MCF 10A (cell line): Measurements from ENCODE around the gene PADI4. TPM values are rescaled to one million over a fixed set of nuclear protein-coding genes. Genes with fewer than 3 reads are reported as not detected.

Experiments used
- BruUV-seq: library from RNA; stranded (reverse); fragments of 400-500 nt; replicated peaks from 2 replicates; lab custom pipeline; 2021; lab: Mats Ljungman, UMichigan
- CTCF ChIA-PET: fragments of 300-600 bp; sonication (Branson Sonifier 250); formaldehyde crosslinking; extraction: SDS; loops from one replicate; lab custom pipeline; 2021; ENCODE audit warnings: antibody characterized with exemption, inconsistent platforms; lab: Yijun Ruan, JAX
- POLR2A ChIA-PET: fragments of 300-600, 350-650 bp; sonication (Branson Sonifier 250); formaldehyde crosslinking; extraction: SDS; loops from one replicate; lab custom pipeline; 2020; ENCODE audit warnings: antibody characterized with exemption, inconsistent platforms; lab: Yijun Ruan, JAX
- DNase-seq: peaks from one replicate; pipeline ENCODE4 v3.0.0-alpha.2; 2018; ENCODE audit not compliant: unreplicated experiment
- H3K27ac Mint-ChIP-seq: one replicate; pipeline ENCODE4 v1.8.0; 2022; ENCODE audit warnings: mild to moderate bottlenecking, low read depth, mixed read lengths; ENCODE audit not compliant: unreplicated experiment
- H3K27me3 Mint-ChIP-seq: one replicate; pipeline ENCODE4 v1.8.0; 2022; ENCODE audit warnings: mixed read lengths; ENCODE audit not compliant: insufficient read depth, unreplicated experiment
- H3K36me3 Mint-ChIP-seq: one replicate; pipeline ENCODE4 v1.8.0; 2022; ENCODE audit warnings: mild to moderate bottlenecking, moderate library complexity, mixed read lengths; ENCODE audit not compliant: insufficient read depth, unreplicated experiment
- H3K4me1 Mint-ChIP-seq: one replicate; pipeline ENCODE4 v1.8.0; 2022; ENCODE audit warnings: mixed read lengths; ENCODE audit not compliant: insufficient read depth, unreplicated experiment
- H3K4me3 Mint-ChIP-seq: one replicate; pipeline ENCODE4 v1.8.0; 2022; ENCODE audit warnings: mild to moderate bottlenecking, moderate library complexity, mixed read lengths; ENCODE audit not compliant: unreplicated experiment
- H3K9me3 Mint-ChIP-seq: one replicate; pipeline ENCODE4 v1.8.0; 2022; ENCODE audit warnings: mixed read lengths; ENCODE audit not compliant: unreplicated experiment
- CTCF ChIP-seq: fragments of 200-600 bp; IDR thresholded peaks from one replicate; pipeline ENCODE4 v1.8.0; 2022; ENCODE audit warnings: antibody characterized with exemption, mild to moderate bottlenecking; ENCODE audit not compliant: unreplicated experiment
- intact Hi-C: fragments of 100-400 bp; cut with micrococcal nuclease; formaldehyde crosslinking; loops from 2 replicates; pipeline ENCODE4 v1.14.1; 2022
- total RNA-seq: library from RNA; stranded (reverse); gene quantifications from 2 replicates; pipeline ENCODE4 v1.2.3, GENCODE V29; 2022

PADI4 gene
- total RNA-seq, 1 experiment from 2014 or later: 0.51 TPM

GRCh38 chr1:17305576-17306095, 2.4 kb upstream of the PADI4 start:
- intact Hi-C loops: no loop called here
- POLR2A ChIA-PET: interaction anchor here (0.6 to 0.9 kb wide), 3 partner anchors 9 to 155 kb away, joined by 3 read pairs; no protein-coding TSS in a partner anchor
- H3K9me3 Mint-ChIP-seq: peaks cover 8% of the 10 kb centered on the region
- BruUV-seq: no TSS peak
- DNase-seq: no peak
- H3K4me3 Mint-ChIP-seq: no peak overlapping the region
- no peak for TF ChIP-seq CTCF
- peaks cover 50% of the 10 kb centered on the region for H3K4me1 Mint-ChIP-seq
- no peaks in the 10 kb centered on the region for H3K27me3 Mint-ChIP-seq
- H3K36me3 Mint-ChIP-seq: no peaks in the 10 kb centered on the region
- H3K27ac Mint-ChIP-seq: peak overlapping the region; percentile 14
- CTCF ChIA-PET: interaction anchor here (0.6 kb wide), 1 partner anchor 12 kb away, joined by 3 read pairs; no protein-coding TSS in a partner anchor

- BruUV-seq: no TSS peak
- ChIA-PET CTCF (interaction anchor here (0.9 kb wide), 1 partner anchor 32 kb away, joined by 3 read pairs; no protein-coding TSS in a partner anchor), POLR2A (no interaction called here)
- H3K27me3 Mint-ChIP-seq: no peaks in the 10 kb centered on the region
- intact Hi-C loops: no loop called here
- no peaks in the 10 kb centered on the region for H3K36me3 Mint-ChIP-seq
- peaks cover 8% of the 10 kb centered on the region for H3K9me3 Mint-ChIP-seq
- H3K27ac Mint-ChIP-seq: peak overlapping the region; percentile 14
- TF ChIP-seq CTCF: no peak
- DNase-seq: no peak
- peaks cover 50% of the 10 kb centered on the region for H3K4me1 Mint-ChIP-seq
- H3K4me3 Mint-ChIP-seq: no peak overlapping the region
Measured at GRCh38 chr1:17306407-17306806, 1.6 kb upstream of the PADI4 start.

GRCh38 chr1:17306921-17307320, 1.1 kb upstream of the PADI4 start:
- CTCF ChIA-PET: interaction anchor here (0.9 to 1.1 kb wide), 2 partner anchors 32 to 181 kb away, joined by 3 to 5 read pairs; no protein-coding TSS in a partner anchor
- peaks cover 5% of the 10 kb centered on the region for H3K9me3 Mint-ChIP-seq
- H3K4me1 Mint-ChIP-seq: peaks cover 50% of the 10 kb centered on the region
- POLR2A ChIA-PET: interaction anchor here (0.9 kb wide), 1 partner anchor 9 kb away, joined by 4 read pairs; no protein-coding TSS in a partner anchor
- intact Hi-C loops: no loop called here
- H3K27ac Mint-ChIP-seq: no peak overlapping the region
- H3K36me3 Mint-ChIP-seq: no peaks in the 10 kb centered on the region
- H3K4me3 Mint-ChIP-seq: no peak overlapping the region
- no peak for TF ChIP-seq CTCF
- no peaks in the 10 kb centered on the region for H3K27me3 Mint-ChIP-seq
- no TSS peak for BruUV-seq
- DNase-seq: no peak

GRCh38 chr1:17307329-17307728, 668 bp upstream of the PADI4 start:
- Mint-ChIP-seq H3K4me1 (peaks cover 51% of the 10 kb centered on the region), H3K36me3 (no peaks in the 10 kb centered on the region), H3K9me3 (peaks cover under 1% of the 10 kb centered on the region), H3K4me3 (no peak overlapping the region), H3K27ac (no peak overlapping the region), H3K27me3 (no peaks in the 10 kb centered on the region)
- intact Hi-C loops: no loop called here
- POLR2A ChIA-PET: interaction anchor here (0.9 kb wide), 1 partner anchor 9 kb away, joined by 4 read pairs; no protein-coding TSS in a partner anchor
- TF ChIP-seq CTCF: no peak
- BruUV-seq: no TSS peak
- no peak for DNase-seq
- CTCF ChIA-PET: interaction anchor here (0.7 to 1.1 kb wide), 3 partner anchors 31 to 199 kb away, joined by 3 to 5 read pairs (median 3); no protein-coding TSS in a partner anchor
